GM18498 (cell line): ENCODE measurements around the gene SMTNL2.
"Not testable (repeated sequence)": the region's sequence is repeated elsewhere in the genome, so short reads cannot be mapped to it uniquely, and the experiment has no call there.

Experiments used
- ATAC-seq: cut with Tn5 transposase; IDR thresholded peaks from one replicate; pipeline ENCODE4 v1.9.1; 2021; ENCODE audit warnings: mild to moderate bottlenecking, moderate library complexity; ENCODE audit not compliant: unreplicated experiment

SMTNL2 gene

DNA sequence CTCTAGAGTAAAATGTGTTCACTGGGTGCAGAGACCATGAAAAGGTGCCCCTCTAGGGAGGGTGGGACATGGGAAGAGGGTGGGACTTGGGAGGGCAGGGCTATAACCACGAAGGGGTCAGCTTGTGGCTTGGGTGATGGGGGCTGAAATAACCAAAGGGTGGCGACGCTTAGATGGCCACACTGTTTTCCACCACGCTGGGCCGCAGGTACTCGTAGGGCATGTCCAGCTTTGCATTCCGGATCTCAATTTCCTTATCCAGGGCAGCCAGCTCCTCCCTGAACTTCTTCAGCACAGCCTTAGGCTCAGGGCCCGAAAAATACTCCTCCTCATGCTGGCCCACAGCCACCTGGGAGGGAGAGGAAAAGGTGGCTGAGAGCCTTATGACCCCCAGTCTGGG is 47.1 kb downstream of the SMTNL2 start:
- ATAC-seq: no peak

GRCh38 chr17:4631836-4632580 is 47.7 kb downstream of the SMTNL2 start:
- no peak for ATAC-seq

- ATAC-seq: no peak
Observed at GRCh38 chr17:4632581-4632920, 48.2 kb downstream of the SMTNL2 start.

- ATAC-seq: no peak
Observed at GRCh38 chr17:4633643-4634042, 49.3 kb downstream of the SMTNL2 start.

- ATAC-seq: no peak
Observed at GRCh38 chr17:4634976-4635375, 50.6 kb downstream of the SMTNL2 start.

- peak; percentile 57 for ATAC-seq
Observed at GRCh38 chr17:4635823-4636375, 51.6 kb downstream of the SMTNL2 start.

- ATAC-seq: no peak
Observed at GRCh38 chr17:4636474-4637100, 52.3 kb downstream of the SMTNL2 start.

DNA sequence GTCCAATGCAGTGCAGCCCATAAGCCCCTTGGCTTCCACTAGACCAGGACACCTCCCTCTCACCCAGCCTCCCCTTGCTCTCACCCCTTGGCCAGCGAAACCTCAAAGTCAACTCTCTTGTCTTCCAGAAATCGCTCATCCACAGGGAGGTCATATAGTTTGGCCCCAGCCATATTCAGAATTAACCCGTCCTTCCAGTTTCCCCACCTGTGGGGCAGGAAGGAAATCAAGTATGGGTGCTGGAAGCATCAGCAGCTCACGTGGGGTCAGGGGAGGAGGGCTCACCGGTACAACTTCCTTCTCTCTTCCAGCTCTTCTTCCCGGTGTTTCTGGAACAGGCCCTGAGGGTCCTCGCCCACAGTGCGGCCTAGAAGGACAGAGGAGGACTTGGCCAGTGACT is 54.4 kb downstream of the SMTNL2 start:
- ATAC-seq: not testable (repeated sequence)

DNA sequence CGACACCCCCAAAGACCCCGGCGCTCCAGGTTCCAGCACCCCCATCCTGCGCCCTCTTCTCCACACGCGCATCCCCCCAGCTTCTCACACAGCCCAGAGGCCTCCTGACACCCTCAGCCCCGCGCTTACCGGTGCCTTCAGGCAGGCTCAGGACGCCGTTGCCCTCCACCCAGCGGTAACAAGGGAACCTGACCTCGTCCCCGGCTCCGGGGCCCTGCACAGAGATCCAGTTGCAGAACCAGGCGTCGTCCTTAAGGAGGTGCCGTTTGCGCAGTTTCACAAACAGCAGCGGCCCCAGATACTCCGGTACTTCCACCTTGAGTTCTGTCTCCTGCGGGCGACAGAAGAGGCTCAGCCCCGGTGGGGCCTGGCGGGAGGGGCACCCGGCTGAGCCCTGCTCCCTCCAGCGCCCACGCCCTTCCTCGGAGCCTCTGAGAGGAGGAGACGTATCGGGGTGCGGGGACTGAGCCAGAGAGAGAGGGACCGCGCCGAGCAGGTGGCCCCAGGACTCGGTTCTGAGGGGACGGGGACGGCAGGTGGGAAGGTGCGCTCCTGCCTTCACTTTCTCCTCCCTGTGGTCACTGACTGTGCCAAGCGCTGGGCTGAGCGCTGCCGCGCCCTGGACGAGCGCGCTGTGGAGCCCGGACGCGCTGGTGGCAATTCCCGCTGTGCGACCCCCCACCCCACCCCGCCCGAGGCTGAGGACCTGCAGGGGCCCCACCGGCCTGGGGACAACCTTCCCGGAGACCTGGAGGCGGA is 55.2 kb downstream of the SMTNL2 start:
- ATAC-seq: not testable (repeated sequence)

- ATAC-seq: not testable (repeated sequence)
Observed at GRCh38 chr17:4640569-4641188, 56.4 kb downstream of the SMTNL2 start.

DNA sequence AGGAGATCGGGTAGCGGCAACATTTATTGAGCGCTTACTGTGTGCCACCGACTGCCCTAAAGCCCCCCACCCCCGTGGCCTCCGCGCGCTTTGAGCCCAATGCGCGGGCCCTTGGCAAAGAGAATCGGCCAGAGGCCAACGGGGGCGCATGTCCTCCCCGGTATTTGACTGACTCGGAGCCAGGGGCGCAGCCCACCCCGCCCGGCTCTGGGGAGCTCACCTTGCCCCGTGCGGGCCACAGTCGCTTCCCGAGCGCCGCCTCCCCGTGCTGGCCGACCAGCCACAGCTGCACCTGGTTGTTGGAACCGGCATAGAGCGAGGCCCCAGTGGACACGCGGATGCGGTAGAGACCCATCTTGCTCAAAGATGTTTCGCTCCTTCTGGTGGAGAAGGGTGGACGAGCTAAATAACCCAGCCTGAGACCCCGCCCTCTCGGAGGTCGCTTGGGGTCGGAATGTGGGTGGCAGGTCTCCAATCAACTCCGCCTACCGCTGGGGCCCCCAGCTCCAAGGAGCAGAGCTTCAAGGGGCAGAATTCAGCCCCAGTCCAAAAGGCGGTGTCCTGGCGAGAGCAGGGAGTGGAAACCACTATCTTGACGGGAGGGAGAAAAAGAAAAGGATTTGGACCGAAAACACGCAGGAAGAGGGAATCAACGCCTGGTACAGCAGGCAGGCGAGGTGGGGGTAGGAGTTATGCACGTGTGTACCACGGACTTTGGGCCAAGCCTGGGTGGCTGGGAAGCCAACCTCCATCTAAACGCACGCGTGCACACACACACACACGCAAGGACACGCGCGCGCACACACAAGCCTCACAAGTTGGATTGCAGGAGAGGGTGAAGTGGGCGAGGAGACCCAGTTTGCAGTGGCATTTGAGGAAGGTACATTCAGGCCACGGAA is 57.2 kb downstream of the SMTNL2 start, which contains the start of gene ALOX15:
TSS of gene ALOX15 (minus strand) at position 382 of the 899 bp plus-strand sequence. CDS start at position 355, 27 bp downstream.
- no peak for ATAC-seq

GRCh38 chr17:4642286-4642685 is 58.0 kb downstream of the SMTNL2 start:
- ATAC-seq: no peak

DNA sequence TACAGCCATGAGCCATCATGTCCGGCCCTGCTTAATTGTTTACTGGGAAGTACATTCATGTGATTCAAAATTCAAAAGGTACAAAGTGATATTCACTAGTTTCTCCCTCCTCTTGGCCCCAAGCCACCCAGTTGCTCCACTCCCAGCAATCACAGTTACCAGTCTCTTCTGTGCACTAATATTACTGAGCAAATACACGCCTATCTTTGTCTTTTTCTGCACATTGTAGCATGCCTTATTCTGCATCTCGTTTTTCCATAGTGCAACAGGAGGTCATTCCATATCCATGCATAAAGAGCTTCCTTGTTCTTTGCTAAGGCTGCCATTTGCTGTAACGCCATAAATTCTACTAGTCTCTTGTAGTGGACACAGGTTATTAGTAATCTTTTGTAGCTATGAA is 59.3 kb downstream of the SMTNL2 start:
- ATAC-seq: no peak

- ATAC-seq: no peak
Observed at GRCh38 chr17:4645642-4646041, 61.3 kb downstream of the SMTNL2 start.

DNA sequence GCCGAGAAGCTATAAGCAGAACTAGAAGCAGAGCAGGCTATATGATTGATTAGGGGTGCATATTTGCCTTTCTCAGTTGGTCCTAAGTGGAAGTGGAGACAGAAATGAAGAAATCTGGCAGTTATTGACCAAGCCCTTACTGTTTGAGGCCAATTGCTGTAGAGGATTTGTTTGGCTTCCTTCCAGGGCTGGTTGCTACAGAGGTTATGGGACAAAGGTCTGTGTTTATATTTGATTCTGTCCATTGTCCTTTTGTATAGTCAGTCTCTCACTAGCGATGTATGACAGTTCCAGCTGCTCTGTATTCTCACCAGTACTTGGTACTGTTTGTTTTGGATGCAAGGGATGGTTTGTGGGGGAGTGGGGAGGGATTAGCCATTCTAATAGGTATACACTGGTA is 64.4 kb downstream of the SMTNL2 start:
- no peak for ATAC-seq

- no peak for ATAC-seq
Observed at GRCh38 chr17:4652997-4653396, 68.7 kb downstream of the SMTNL2 start.

DNA sequence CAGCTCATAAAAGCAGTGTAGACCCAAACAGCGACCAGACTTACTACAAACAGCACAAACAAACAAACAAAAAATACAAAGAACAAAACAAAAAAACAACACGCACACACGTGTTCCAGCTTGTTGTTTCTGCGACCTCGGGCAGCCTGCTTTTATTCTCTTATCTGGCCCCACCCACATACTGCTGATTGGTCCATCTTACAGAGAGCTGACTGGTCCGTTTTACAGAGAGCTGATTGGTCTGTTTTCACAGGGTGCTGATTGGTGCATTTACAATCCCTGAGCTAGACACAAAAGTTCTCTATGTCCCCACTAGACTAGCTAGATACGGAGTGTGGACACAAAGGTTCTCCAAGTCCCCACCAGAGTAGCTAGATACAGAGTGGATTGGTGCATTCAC is 71.6 kb downstream of the SMTNL2 start:
- ATAC-seq: not testable (repeated sequence)

DNA sequence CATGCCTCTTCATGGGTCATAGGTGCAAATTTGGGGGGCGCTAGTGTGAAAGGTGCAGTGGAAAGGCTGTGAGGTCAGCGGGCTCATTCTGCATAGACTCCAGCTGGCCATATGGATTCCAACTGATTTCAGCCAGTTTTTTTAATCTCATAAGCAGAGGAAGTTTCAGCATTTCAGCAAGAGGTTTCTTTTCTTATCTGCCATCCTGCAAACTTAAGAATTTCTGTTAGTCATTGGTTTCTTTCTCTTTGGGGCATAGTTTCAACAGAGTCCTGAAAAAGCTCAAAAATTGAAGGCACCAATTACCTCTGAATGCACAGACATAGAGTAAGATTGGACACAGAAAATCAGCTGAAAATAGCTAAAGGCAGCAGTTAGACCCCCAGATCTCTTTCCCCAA is 73.3 kb downstream of the SMTNL2 start:
- ATAC-seq: no peak
